ENCODE measurements around the gene CGB7. TPM values are rescaled to one million over a fixed set of nuclear protein-coding genes. Genes with fewer than 3 reads are reported as not detected.

The CGB7 gene
- total and polyA plus RNA-seq, 9 of the 15 experiments (the other 6 are each of a cell fraction or from before 2014, with no cell fraction given), result not detected

DNA sequence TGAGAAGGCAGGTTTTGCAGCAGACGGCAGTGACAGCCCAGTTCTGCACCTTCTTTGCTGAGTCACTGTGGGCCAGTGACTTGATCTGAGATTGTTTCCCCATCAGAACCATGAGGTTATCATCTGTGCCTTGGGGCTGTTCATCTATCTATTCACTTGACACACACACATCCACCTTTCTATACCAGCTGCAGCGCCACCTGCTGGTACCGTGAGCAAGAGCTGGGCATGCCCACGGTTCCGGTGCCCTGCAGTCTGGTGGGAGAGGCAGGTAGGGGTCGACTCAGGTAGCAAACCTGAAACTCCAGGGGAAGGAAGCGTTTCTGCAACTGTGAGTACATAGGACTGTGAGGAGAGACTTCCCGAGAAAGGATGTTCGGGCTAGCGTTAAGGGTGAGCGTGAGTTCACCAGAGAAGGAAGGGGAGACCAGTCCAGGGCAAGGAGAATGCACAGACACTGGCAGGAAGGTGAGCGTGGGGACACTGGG, 49.1 kb upstream of the CGB7 start (continued):
- peak in 1 of 2 experiments; percentile 20; a peak in 1 of 4 replicates for TF ChIP-seq KDM1A (IDR thresholded peaks at IDR 0.05)
- peak; percentile 51 for TF ChIP-seq POLR2B (IDR thresholded peaks at IDR 0.05; ENCODE audit: low read depth, partially characterized antibody)
- TF ChIP-seq RAD21 (CRISPR knock-in tag; conservative IDR thresholded peaks at IDR 0.05 in 1 of 2, IDR thresholded peaks at IDR 0.05 in 1 of 2), result peak in 1 of 2 experiments; percentile 46; a peak in 2 of 4 replicates
- peak; percentile 81 for TF ChIP-seq MAFK (IDR thresholded peaks at IDR 0.05; ENCODE audit: low read length)
- TF ChIP-seq FOXM1 (IDR thresholded peaks at IDR 0.05; ENCODE audit: low read depth), result no peak
- TF ChIP-seq FOXM1 (CRISPR knock-in tag; IDR thresholded peaks at IDR 0.05; ENCODE audit: low read depth), result no peak
- no peak for TF ChIP-seq ZNF224 (CRISPR knock-in tag; IDR thresholded peaks at IDR 0.05)
- TF ChIP-seq, protein P1, sequence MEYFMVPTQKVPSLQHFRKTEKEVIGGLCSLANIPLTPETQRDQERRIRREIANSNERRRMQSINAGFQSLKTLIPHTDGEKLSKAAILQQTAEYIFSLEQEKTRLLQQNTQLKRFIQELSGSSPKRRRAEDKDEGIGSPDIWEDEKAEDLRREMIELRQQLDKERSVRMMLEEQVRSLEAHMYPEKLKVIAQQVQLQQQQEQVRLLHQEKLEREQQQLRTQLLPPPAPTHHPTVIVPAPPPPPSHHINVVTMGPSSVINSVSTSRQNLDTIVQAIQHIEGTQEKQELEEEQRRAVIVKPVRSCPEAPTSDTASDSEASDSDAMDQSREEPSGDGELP (CRISPR knock-in tag; IDR thresholded peaks at IDR 0.05; ENCODE audit: borderline replicate concordance), result peak; percentile 15; the same call in 1 of the 2 replicates
- no peak for TF ChIP-seq ZFP30 (CRISPR knock-in tag; IDR thresholded peaks at IDR 0.05; ENCODE audit: borderline replicate concordance)
- peak; percentile 87 for TF ChIP-seq BACH1 (tag; IDR thresholded peaks at IDR 0.05)
- TF ChIP-seq, protein P2, sequence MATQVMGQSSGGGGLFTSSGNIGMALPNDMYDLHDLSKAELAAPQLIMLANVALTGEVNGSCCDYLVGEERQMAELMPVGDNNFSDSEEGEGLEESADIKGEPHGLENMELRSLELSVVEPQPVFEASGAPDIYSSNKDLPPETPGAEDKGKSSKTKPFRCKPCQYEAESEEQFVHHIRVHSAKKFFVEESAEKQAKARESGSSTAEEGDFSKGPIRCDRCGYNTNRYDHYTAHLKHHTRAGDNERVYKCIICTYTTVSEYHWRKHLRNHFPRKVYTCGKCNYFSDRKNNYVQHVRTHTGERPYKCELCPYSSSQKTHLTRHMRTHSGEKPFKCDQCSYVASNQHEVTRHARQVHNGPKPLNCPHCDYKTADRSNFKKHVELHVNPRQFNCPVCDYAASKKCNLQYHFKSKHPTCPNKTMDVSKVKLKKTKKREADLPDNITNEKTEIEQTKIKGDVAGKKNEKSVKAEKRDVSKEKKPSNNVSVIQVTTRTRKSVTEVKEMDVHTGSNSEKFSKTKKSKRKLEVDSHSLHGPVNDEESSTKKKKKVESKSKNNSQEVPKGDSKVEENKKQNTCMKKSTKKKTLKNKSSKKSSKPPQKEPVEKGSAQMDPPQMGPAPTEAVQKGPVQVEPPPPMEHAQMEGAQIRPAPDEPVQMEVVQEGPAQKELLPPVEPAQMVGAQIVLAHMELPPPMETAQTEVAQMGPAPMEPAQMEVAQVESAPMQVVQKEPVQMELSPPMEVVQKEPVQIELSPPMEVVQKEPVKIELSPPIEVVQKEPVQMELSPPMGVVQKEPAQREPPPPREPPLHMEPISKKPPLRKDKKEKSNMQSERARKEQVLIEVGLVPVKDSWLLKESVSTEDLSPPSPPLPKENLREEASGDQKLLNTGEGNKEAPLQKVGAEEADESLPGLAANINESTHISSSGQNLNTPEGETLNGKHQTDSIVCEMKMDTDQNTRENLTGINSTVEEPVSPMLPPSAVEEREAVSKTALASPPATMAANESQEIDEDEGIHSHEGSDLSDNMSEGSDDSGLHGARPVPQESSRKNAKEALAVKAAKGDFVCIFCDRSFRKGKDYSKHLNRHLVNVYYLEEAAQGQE (IDR thresholded peaks at IDR 0.05; ENCODE audit: borderline replicate concordance), result peak; percentile 34; the same call in 1 of the 2 replicates
- TF ChIP-seq, protein P2 (CRISPR knock-in tag; IDR thresholded peaks at IDR 0.05; ENCODE audit: low read depth), result no peak
- TF ChIP-seq, protein P3, sequence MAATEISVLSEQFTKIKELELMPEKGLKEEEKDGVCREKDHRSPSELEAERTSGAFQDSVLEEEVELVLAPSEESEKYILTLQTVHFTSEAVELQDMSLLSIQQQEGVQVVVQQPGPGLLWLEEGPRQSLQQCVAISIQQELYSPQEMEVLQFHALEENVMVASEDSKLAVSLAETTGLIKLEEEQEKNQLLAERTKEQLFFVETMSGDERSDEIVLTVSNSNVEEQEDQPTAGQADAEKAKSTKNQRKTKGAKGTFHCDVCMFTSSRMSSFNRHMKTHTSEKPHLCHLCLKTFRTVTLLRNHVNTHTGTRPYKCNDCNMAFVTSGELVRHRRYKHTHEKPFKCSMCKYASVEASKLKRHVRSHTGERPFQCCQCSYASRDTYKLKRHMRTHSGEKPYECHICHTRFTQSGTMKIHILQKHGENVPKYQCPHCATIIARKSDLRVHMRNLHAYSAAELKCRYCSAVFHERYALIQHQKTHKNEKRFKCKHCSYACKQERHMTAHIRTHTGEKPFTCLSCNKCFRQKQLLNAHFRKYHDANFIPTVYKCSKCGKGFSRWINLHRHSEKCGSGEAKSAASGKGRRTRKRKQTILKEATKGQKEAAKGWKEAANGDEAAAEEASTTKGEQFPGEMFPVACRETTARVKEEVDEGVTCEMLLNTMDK (IDR thresholded peaks at IDR 0.05; ENCODE audit: borderline replicate concordance, insufficient read depth, low read depth, low read length, poor library complexity, severe bottlenecking), result peak; percentile 64
- TF ChIP-seq HNRNPLL (IDR thresholded peaks at IDR 0.05; ENCODE audit: low read depth, low read length, poor library complexity, severe bottlenecking), result no peak
- no peak for TF ChIP-seq TSC22D4 (tag; IDR thresholded peaks at IDR 0.05)
- TF ChIP-seq NFE2 (IDR thresholded peaks at IDR 0.05; ENCODE audit: low read depth), result peak; percentile 85
- peak; percentile 50; the same call in 1 of the 2 replicates for TF ChIP-seq ZEB2 (IDR thresholded peaks at IDR 0.05)
